Rectal smooth muscle tissue (tissue), 1 donor: ENCODE measurements around the gene ANKRD13C.

Source experiments
- H3K27ac ChIP-seq: one replicate; pipeline ENCODE4 v1.7.0; 2013; ENCODE audit warnings: low read depth, low read length, inconsistent platforms
- H3K27me3 ChIP-seq: one replicate; pipeline ENCODE4 v1.7.0; 2013; ENCODE audit warnings: low read length; ENCODE audit not compliant: control insufficient read depth, insufficient read depth
- H3K36me3 ChIP-seq: one replicate; pipeline ENCODE4 v1.7.0; 2013; ENCODE audit warnings: low read length; ENCODE audit not compliant: control insufficient read depth, insufficient read depth
- H3K4me1 ChIP-seq: one replicate; pipeline ENCODE4 v1.7.0; 2013; ENCODE audit warnings: low read length; ENCODE audit not compliant: control insufficient read depth, insufficient read depth
- H3K4me3 ChIP-seq: one replicate; pipeline ENCODE4 v1.7.0; 2013; ENCODE audit warnings: low read length
- H3K9ac ChIP-seq: one replicate; pipeline ENCODE4 v1.7.0; 2013; ENCODE audit warnings: low read length

The ANKRD13C gene

DNA sequence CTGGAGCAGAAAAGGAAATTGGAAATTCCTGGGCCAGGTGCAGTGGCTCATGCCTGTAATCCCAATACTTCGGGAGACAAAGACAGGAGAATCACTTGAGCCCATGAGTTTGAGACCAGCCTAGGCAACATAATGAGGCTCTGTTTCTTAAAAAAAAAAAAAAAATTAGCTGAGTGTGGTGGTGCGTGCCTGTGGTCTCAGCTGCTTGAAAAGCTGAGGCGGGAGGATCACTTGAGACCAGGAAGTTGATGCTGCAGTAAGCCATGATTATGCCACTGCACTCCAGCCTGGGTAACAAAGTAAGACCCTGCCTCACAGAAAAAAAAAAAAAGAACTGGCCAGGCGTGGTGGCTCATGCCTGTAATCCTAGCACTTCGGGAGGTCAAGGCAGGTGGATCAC lies 76.6 kb downstream of the ANKRD13C start:
- Histone ChIP-seq H3K9ac (no peak overlapping the region), H3K27ac (no peak overlapping the region), H3K4me1 (no peaks in the 10 kb centered on the region), H3K27me3 (no peaks in the 10 kb centered on the region), H3K4me3 (no peak overlapping the region), H3K36me3 (peaks cover 4% of the 10 kb centered on the region)

DNA sequence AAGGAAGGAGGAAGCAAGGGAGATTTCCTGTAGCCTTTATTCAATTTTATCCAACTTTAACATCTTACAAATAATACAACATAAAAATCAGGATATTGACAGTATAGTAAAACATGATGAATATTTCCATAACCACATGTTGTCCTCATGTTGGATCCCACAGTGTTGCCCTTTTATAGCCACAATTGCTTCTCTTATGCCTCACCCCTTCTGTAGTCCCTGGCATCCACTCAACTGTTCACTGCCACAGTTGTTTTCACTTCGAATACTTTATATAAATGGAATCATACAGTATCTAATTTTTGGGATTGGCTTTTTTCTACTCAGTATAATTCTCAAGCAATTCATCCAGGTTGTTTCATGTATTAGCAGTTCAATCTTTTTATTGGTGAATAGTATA lies 88.6 kb downstream of the ANKRD13C start:
- Histone ChIP-seq H3K4me3 (no peak overlapping the region), H3K27ac (no peak overlapping the region), H3K36me3 (peaks cover 3% of the 10 kb centered on the region), H3K9ac (no peak overlapping the region), H3K27me3 (no peaks in the 10 kb centered on the region), H3K4me1 (no peaks in the 10 kb centered on the region)

DNA sequence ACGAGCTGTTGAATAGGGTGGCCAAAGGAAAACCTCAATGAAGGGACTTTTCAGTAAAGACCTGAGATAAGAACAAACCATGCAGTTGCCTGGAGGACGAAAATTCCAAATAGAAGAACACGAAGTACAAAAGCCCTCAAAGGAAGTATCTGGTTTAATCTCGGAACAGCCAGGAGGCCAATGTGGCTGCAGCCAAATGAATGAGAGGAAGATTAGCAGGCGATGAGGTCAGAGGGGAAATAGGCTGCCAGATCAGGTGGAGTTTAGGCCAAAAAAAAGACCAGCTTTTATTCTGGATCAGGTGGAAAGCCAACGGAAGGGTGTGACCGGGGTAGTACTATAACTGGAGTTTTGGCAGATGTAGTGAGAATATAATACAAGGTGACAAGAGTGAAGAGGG lies 89.7 kb downstream of the ANKRD13C start:
- H3K4me3 ChIP-seq, result no peak overlapping the region
- peaks cover 3% of the 10 kb centered on the region for H3K36me3 ChIP-seq

GRCh38 chr1:70256664-70257063 lies 97.9 kb downstream of the ANKRD13C start:
- Histone ChIP-seq H3K9ac (no peak overlapping the region), H3K27ac (no peak overlapping the region), H3K36me3 (no peaks in the 10 kb centered on the region), H3K4me3 (no peak overlapping the region), H3K4me1 (no peaks in the 10 kb centered on the region), H3K27me3 (no peaks in the 10 kb centered on the region)

More for the DNA sequence above, 89.7 kb downstream of the ANKRD13C start:
- no peaks in the 10 kb centered on the region for H3K27me3 ChIP-seq
- H3K9ac ChIP-seq, result no peak overlapping the region
- H3K27ac ChIP-seq, result no peak overlapping the region
- H3K4me1 ChIP-seq, result no peaks in the 10 kb centered on the region

- Histone ChIP-seq H3K27ac (no peak overlapping the region), H3K36me3 (peaks cover 45% of the 10 kb centered on the region), H3K9ac (no peak overlapping the region), H3K4me3 (no peak overlapping the region), H3K4me1 (no peaks in the 10 kb centered on the region), H3K27me3 (no peaks in the 10 kb centered on the region)
These were observed 105.8 kb downstream of the ANKRD13C start for GRCh38 chr1:70248729-70249128.

GRCh38 chr1:70247768-70248167 lies 106.8 kb downstream of the ANKRD13C start:
- Histone ChIP-seq H3K36me3 (peaks cover 48% of the 10 kb centered on the region), H3K27ac (no peak overlapping the region), H3K4me3 (no peak overlapping the region), H3K27me3 (no peaks in the 10 kb centered on the region), H3K9ac (no peak overlapping the region), H3K4me1 (no peaks in the 10 kb centered on the region)

GRCh38 chr1:70247122-70247521 lies 107.4 kb downstream of the ANKRD13C start:
- no peak overlapping the region for H3K9ac ChIP-seq
- H3K27ac ChIP-seq, result no peak overlapping the region
- H3K4me3 ChIP-seq, result no peak overlapping the region
- peaks cover 51% of the 10 kb centered on the region for H3K36me3 ChIP-seq
- H3K27me3 ChIP-seq, result no peaks in the 10 kb centered on the region
- no peaks in the 10 kb centered on the region for H3K4me1 ChIP-seq

DNA sequence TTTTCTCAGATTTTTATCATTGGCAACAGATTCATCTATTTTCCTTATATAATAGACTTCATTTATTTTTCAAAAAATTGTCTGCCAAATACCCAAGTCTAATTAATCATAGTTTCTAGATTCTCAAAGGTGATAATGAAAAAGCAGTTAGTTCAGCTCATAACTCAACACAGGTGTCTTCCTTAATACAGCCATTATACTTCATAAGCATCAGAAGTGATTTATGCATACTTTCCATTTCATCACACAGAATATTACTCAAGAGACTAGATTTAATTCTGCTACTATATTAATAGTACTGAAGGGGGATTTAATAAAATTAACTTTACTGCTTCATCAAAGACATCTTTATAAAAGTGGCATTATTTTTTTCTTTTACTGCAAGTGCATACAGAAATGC lies 114.6 kb downstream of the ANKRD13C start:
- Histone ChIP-seq H3K4me3 (no peak overlapping the region), H3K9ac (no peak overlapping the region), H3K27me3 (no peaks in the 10 kb centered on the region), H3K27ac (no peak overlapping the region), H3K36me3 (peaks cover 40% of the 10 kb centered on the region), H3K4me1 (no peaks in the 10 kb centered on the region)

- Histone ChIP-seq H3K36me3 (peaks cover 35% of the 10 kb centered on the region), H3K27ac (no peak overlapping the region), H3K4me3 (no peak overlapping the region), H3K27me3 (no peaks in the 10 kb centered on the region), H3K4me1 (no peaks in the 10 kb centered on the region), H3K9ac (no peak overlapping the region)
These were observed 119.8 kb downstream of the ANKRD13C start for GRCh38 chr1:70234733-70235132.

- Histone ChIP-seq H3K27me3 (no peaks in the 10 kb centered on the region), H3K9ac (no peak overlapping the region), H3K36me3 (peaks cover 26% of the 10 kb centered on the region), H3K4me3 (no peak overlapping the region), H3K27ac (no peak overlapping the region), H3K4me1 (no peaks in the 10 kb centered on the region)
These were observed 123.0 kb downstream of the ANKRD13C start for GRCh38 chr1:70231475-70231874.

GRCh38 chr1:70228670-70229069 lies 125.9 kb downstream of the ANKRD13C start:
- H3K4me1 ChIP-seq, result peaks cover 8% of the 10 kb centered on the region
- no peak overlapping the region for H3K27ac ChIP-seq
- H3K9ac ChIP-seq, result no peak overlapping the region
- peaks cover 18% of the 10 kb centered on the region for H3K36me3 ChIP-seq
- no peaks in the 10 kb centered on the region for H3K27me3 ChIP-seq
- H3K4me3 ChIP-seq, result no peak overlapping the region

DNA sequence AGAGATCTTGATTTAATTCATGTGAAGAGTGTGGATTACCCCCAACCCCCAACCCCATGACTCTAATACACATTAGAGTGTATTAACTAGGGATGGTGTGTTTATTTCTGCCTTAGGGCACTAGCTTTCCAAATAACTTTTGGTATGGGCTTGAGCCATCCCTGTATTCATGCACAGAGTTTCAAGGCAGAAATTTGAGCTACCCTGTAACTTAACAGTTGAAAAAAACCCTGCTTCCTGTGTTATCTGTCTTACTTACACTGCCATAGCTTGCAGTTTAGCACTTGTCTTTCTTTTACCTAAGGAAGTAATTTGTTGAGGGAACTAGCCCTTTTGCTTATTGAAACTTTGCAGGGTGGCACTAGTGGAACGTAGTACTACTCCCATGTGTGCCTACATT lies 127.1 kb downstream of the ANKRD13C start:
- Histone ChIP-seq H3K27ac (no peak overlapping the region), H3K4me3 (no peak overlapping the region), H3K4me1 (peaks cover 20% of the 10 kb centered on the region), H3K27me3 (no peaks in the 10 kb centered on the region), H3K9ac (no peak overlapping the region), H3K36me3 (peaks cover 13% of the 10 kb centered on the region)

- H3K9ac ChIP-seq, result no peak overlapping the region
These were observed 129.6 kb downstream of the ANKRD13C start for GRCh38 chr1:70224954-70225353.

More at GRCh38 chr1:70224954-70225353, 129.6 kb downstream of the ANKRD13C start:
- Histone ChIP-seq H3K27me3 (no peaks in the 10 kb centered on the region), H3K27ac (no peak overlapping the region), H3K4me1 (peaks cover 26% of the 10 kb centered on the region), H3K4me3 (no peak overlapping the region), H3K36me3 (peaks cover 7% of the 10 kb centered on the region)
